Right lung (tissue), 5 donors: ENCODE data around the gene PTPN3. TPM values are rescaled to one million over a fixed set of nuclear protein-coding genes. Genes with fewer than 3 reads are reported as not detected.

ENCODE experiments used
- DNase-seq, 2 donors: peaks; one replicate each; pipeline ENCODE4 v3.0.0-alpha.2; 2013
- polyA plus RNA-seq, 5 donors: library from polyadenylated mRNA; unstranded; fragments of 120-200 nt; gene quantifications; one replicate each; pipeline versions ENCODE4 v1.2.1 to v1.2.3, GENCODE V29; 2013; ENCODE audit warnings: inconsistent platforms in 1 of 5, low replicate concordance in 1 of 5; ENCODE audit not compliant: insufficient read length in 5 of 5, insufficient read depth in 1 of 5

The PTPN3 gene
- polyA plus RNA-seq, 5 donors, result 9.1 to 15.4 (median 12.7) TPM

DNA sequence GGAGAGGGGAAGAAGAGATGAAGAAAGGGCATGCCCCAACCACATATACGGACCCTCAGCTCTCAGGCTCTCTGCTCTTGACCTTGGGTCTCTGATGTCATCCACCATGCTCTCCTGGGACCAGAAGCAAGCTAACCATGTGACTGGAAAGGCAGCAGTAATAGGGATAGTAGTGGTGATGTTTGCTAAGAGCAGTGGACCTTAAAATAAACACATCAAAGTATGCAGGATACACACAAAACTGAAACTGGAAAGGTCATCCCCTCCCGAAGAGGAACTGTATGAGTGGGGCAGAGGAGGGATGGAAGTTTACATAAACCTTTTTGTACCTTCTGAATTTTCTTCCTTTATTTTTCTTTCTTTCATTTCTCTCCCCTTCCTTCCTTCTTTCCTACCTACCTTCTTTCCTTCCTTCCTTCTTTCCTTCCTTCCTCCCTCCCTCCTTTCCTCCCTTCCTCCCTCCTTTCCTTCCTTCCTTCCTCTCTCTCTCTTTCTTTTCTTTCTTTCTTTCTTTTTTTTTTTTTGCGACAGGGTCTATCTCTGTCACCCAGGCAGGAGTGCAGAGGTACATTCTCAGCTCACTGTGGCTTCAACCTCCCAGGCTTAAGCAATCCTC lies 8.1 kb upstream of the PTPN3 start:
- no peak for DNase-seq

DNA sequence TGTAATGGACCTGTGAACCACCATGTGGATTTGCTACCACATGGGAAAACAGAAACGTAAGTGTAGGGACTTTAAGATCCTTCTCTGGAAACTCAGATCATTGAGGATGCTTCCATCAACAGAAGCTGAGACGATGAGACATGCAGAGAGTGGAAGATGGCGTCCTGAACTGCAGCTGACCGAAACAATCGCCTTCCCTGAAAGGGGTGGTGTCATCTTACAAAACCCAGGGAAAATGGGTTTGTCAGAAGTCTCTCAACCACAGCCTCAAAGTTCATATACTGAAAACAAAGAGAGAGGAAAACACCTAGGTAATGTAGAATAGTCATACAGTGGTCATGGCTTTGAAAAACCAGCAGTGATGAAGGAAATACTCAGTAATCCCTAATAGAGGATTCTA lies 6.6 kb upstream of the PTPN3 start:
- DNase-seq, result no peak

DNA sequence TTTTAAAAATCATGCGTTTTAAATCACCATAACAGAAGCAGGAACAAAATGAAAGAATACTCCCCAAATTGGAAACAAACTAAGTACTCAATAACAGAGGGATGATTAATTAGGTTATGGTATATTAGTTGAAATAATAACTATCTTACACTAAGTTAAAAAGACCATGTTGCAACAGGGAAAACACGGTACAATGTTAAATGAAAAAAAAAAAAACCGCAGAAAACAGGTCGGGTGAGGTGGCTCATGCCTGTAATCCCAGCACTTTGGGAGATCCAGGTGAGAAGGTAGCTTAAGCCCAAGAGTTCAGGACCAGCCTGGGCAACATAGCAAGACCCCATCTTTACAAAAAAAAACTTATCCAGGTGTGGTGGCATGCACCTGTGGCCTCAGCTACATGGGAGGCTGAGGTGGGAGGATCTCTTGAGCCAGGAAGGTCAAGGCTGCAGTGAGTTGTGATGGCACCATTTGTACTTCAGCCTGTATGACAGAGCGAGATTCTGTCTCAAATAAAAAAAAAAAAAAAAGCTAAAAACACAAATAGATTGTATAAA lies 2.4 kb upstream of the PTPN3 start:
- DNase-seq, result no peak

- DNase-seq, result no peak
Measured at GRCh38 chr9:109499631-109500410, 1.7 kb upstream of the PTPN3 start.

DNA sequence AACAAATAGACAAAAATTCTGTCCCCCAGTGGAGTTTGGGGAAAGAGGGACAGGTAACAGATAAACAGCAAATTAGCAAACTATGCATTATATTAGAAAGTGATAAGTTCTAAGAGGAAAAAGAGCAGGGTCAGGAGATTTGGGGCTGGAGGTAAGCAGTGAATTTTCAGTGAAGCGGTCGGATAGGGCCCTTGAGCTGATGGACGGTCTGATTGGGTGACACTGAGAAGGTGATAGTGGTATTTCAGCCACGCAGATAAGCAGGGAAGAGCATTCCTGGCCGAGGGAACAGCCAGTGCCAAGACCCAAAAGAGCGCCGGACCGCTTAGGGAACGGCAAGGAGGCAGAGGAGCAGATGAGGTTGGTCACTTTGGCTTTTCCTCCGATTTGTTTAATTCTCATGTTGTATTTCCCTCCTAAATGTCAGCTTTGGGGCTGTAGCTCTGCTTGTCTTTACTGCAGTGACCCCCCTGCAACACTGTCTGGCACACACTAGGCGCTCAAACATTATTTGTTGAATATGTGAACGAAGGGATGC lies 1.1 kb upstream of the PTPN3 start:
- DNase-seq, result no peak

DNA sequence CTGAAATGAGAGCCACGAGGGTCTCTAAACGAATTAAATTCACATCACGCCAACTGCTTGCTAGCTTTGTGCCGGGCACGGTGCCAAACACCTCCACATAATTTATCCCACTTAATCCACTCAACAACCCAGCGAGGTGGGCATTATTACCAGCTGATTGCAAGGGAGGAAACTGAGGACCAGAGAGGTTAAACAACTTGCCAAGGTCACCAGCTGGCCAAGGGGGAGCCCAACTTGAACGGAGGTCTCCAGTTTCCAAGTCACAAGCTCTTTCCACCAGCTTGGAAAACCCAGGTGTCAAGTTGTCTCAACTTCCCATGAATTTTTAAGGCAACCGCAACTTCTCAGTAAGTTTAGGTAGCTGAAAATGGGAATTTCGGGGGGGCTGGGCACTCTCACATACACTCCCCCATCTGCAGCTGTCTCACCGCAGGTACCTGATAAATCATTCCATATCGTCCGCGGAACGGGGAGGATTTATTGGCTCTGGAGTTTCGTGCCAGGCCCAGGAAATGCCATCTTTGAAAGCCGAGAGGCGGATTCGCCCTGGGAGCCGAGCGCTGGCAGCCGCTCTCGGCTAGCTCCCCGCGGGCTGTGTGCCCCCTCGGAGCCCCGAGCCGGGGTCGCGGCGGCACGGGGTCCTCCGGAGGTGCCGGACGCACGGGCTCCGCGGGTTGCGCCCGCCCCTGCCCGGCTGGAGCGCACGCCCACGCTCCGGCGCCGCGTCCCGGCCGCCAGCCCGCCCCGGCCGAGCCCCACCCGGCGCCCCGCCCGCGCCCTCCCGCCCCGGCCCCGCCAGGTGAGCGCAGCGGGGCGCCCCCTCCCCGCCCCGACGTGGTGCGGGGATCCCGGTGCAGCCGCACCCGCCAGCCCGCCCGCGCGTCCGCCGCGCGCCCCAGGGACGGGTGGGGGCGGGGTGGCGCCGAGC lies 617 bp downstream of the PTPN3 start:
- DNase-seq, result no peak

DNA sequence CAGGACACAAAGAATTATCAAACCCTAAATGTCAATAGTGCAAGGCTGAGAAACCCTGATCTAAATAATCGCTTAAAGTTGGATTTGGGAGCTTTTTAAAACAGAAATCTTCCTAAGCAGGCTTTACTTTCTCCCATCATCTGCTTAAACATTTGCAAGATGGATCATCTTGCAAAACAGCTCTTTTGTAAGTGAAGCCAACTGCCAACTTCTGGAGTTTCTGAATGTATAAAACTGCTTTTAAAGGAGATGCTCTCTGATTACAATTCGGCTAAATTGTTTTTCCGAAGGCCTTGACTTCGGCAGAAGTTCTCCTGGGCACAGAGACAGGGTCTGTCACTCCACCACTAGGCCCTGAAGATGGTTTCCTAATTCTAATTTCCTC lies 1.3 kb downstream of the PTPN3 start:
- no peak for DNase-seq

DNA sequence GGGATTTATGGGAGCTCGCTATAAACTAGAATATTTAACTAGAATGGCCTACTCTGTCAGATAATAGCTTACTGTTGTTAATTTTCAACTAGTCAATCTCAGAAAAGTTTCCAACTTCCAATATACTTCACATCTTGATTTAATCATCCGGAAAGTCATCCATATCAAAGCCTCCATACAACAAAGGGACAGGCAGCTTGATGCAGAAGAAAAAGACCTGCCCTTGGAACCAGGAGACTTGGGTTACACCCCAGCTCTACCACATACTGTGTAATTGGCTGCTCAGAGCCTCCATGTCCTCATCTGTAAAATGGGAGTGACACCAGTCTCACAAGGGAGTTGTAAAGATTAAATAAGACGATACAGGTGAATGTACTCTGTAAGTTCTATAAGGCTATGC lies 1.9 kb downstream of the PTPN3 start:
- DNase-seq, result no peak

- no peak for DNase-seq
Measured at GRCh38 chr9:109493648-109494047, 4.5 kb downstream of the PTPN3 start.

GRCh38 chr9:109491590-109491989 lies 6.5 kb downstream of the PTPN3 start:
- no peak for DNase-seq

DNA sequence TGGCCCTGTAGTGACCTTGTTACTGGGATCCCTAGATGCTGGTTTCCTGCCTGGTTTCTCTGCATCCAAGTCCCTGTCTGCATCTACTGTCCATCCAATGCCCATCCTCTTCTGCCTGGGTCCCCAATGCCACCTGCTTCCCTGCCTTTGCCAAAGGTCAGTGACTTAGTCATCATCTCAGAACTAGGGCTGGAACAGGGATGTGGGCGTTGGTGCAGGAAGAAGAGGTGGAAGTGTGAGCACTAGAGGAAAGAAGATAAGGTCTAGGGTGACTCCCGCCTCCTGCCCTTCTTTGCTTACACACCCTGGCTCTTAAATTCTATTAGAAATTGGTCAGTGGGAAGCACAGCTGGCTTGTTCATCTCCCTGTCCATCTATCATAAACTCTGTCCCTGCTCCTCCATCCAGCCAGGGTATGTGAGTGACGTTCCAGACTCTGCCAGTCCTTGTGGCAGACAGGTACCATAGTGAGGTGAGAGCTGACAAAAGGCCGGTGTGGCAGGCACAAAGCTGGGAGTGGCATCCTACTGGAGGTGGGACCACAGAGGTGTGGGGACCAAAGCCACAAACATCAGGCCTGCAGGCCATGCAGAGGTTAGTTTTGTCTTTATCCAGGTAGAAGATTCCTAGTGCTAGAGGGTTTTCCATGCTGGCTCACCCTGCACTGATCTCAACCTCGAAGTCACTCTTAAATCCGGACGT lies 9.2 kb downstream of the PTPN3 start:
- no peak for DNase-seq

DNA sequence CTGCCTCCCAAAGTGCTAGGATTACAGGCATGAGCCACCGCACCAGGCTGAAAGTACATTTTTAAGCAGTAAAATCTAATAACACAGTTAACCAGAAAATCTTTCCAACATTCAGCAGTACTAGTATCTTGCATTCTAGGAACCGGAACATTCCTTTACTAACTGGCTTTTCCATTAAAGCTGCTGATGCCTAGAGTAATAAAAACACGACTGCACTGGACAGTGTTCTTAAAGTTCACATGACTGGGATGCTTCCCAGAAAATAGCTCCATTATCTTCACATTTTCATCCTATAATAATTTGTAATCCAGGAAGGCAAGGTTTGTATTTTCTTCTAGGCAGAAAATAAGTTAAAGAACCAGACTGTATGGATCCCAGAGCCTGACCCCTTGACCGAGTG lies 9.8 kb downstream of the PTPN3 start:
- no peak for DNase-seq

- DNase-seq, result no peak
Measured at GRCh38 chr9:109487247-109487646, 10.9 kb downstream of the PTPN3 start.

DNA sequence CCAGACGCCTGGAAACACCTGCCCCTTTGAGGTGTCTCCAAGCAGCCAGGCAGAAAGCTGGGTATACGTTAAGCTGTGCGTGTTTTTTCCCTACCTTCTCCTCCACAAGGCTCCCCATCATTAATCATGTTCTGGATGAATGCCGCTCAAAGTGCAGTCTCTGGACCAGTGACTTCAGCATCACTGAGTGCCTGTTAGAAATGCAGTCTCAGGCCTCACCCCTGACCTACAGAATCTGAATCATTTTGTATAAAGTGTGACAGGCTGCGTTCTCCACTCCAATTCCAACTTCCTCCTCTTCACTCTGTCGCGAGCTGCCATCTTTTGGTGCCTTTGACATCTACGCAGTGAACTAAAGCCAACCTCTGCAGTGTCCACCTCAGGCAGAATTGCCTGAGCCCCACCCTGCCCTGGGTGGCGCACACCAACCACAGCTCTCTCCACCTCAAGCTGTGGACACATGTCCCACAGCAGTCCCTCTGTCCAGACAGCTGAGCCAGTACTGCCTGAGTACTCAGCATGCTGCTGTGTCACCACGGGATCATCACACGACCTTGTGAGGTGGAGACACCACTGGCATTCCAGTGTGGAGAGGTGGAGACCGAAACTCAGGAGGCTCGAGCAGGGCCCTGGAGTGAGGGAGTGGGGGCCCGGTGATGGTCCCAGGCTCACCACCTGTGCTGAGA lies 14.2 kb downstream of the PTPN3 start:
- DNase-seq, result no peak

DNA sequence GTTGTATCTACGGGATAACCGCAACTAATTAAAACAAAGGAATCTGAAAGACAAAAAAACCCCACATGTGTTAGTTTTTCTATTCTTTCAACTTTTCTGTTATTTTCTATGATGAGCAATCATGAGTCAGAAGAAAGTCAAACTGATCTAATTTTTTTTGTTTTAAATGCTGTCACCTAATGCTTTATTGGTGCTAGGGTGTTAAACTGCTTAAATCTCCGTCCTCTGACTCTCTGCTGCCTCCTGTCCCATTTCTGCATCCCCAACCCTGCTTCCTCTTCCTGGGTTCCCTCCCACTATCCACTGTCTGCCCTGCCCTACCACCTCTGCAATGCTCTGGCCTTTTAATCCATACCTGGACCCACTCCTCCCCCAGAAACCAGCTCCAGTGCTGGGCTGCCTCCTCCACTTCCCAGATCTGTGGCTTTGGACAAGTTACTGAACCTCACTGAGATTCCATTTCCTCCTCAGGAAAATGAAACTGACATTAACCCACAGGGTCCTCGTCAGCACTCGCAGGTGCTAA lies 15.7 kb downstream of the PTPN3 start:
- no peak for DNase-seq

DNA sequence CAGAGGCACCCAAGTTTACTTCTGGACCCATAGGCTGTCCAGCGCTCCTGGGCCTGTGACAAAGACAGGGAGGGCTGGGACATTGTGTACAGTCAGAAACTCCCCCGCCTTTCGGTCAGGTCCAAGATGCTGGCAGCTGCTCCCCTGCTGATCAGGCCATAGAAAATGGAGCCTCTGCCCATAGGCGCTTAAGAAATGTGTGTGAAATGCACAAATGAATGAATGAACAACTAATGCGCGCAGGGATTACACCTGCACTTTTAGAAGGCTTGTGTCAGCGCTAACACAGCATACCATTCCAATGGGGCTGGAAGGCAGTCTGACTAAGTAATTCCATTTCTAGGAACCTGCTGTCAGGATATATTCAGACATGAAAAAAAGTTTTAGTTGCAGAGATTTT lies 16.3 kb downstream of the PTPN3 start:
- DNase-seq, result no peak

DNA sequence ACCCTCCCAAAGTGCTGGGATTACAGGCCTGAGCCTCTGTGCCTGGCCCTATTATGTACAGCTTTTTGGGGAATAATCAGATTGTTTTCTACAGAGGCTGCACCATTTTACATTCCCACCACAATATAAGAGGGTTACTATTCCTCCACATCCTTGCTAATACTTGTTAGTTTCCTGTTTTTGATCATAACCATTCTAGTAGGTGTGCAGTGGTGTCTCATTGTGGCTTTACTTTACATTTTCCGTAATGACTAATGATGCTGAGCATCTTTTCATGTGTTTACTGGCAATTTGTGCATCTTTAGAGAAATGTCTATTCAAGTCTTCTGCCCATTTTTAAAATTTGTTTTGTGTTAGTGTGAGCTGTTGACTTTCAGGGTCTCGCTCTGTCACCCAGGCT lies 18.3 kb downstream of the PTPN3 start:
- DNase-seq, result no peak

DNA sequence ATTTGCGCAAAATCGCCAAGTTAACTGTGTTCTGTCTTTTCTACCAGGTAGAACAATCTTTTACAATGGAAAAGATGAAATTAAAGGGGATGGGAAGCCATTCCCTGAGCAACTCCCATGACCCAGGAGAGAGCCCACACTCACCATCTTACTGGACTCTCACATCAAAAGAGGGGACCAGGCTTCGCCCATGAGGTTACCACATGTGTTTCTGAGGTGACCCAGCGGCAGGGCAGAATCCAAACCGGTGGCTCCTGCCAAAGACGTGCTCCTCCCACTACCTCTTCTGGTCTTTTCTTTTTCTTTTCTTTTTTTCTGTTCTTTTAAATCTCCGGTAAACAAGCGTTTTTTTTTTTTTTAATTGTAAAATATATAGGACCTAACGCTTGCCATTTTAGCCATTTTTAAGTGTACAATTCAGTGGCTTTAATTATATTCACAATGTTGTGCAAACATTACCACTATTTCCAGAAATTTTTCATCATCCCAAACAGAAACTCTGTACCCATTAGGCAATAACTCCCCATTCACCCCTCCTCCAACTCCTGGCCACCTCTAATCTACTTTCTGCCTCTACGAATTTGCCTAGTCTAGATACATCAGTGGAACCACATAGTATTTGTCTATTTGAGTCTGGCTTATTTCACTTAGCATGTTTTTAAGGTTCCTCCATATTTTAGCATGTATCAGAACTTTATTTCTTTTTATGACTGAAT lies 19.3 kb downstream of the PTPN3 start:
- DNase-seq, result no peak

DNA sequence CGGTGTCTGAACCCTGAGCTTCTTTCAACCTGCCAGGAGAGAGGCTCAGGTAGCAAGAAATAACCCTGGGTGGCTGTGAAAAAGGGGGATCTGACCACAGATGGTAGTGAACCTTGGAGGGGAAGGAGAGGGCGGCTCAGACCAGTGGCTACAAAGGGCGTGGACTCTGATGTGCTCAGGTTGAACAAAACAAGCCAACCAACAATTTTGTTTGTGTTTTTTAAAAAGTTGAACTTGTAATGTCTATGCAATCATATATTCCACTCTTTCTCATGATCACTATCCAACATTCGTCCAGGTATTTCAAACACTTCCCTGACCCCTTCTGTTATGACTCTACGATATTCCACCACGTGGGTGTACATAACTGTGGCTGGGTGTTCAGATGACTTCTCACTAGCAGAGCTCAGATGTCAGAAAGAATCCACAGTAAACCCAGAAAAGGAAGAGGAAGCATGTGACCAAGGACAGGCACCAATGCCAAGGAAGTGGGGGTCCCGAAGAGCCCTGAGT lies 20.0 kb downstream of the PTPN3 start:
- DNase-seq, result no peak
